Mesothelial cell of epicardium (in vitro differentiated cells): ENCODE data around the gene PTPN20. TPM values are rescaled to one million over a fixed set of nuclear protein-coding genes. Genes with fewer than 3 reads are reported as not detected.
A peak's percentile ranks its signal among the peaks of the same experiment; 100 is the strongest.

Experiments
- DNase-seq, 2 experiments: peaks; one replicate each; pipeline ENCODE4 v3.0.0; 2021; ENCODE audit warnings: low spot score in 2 of 2; ENCODE audit not compliant: unreplicated experiment in 2 of 2
- H3K27ac Mint-ChIP-seq: 2 replicates; pipeline ENCODE4 v1.8.0; 2021; ENCODE audit warnings: mixed read lengths
- H3K27me3 Mint-ChIP-seq: 2 replicates; pipeline ENCODE4 v1.8.0; 2021; ENCODE audit warnings: low read depth, mixed read lengths
- H3K36me3 Mint-ChIP-seq: 2 replicates; pipeline ENCODE4 v1.8.0; 2021; ENCODE audit warnings: mixed read lengths
- H3K4me1 Mint-ChIP-seq: 2 replicates; pipeline ENCODE4 v1.8.0; 2021; ENCODE audit warnings: mixed read lengths
- H3K4me3 Mint-ChIP-seq: 2 replicates; pipeline ENCODE4 v1.8.0; 2021; ENCODE audit warnings: mild to moderate bottlenecking, moderate library complexity, mixed read lengths
- H3K9me3 Mint-ChIP-seq: 2 replicates; pipeline ENCODE4 v1.8.0; 2021; ENCODE audit warnings: mixed read lengths
- CTCF ChIP-seq: fragments of 200-600 bp; sonication (generic); IDR thresholded peaks from one replicate; pipeline ENCODE4 v1.5.0; 2021; ENCODE audit warnings: antibody characterized with exemption; ENCODE audit not compliant: unreplicated experiment
- total RNA-seq: library from RNA; stranded (reverse); gene quantifications from 3 replicates; pipeline ENCODE4 v1.2.1, GENCODE V29; 2021

PTPN20 gene
- total RNA-seq, 1 donor from 2014 or later: not detected

- Mint-ChIP-seq H3K27ac (no peak overlapping the region), H3K4me3 (no peak overlapping the region), H3K4me1 (no peaks in the 10 kb centered on the region), H3K27me3 (peaks cover 38% of the 10 kb centered on the region), H3K36me3 (no peaks in the 10 kb centered on the region), H3K9me3 (no peaks in the 10 kb centered on the region)
- TF ChIP-seq CTCF: no peak
- DNase-seq: no peak
Measured at GRCh38 chr10:47008769-47009168, 97.5 kb downstream of the PTPN20 start.

GRCh38 chr10:47009215-47009838 is 98.1 kb downstream of the PTPN20 start:
- Mint-ChIP-seq H3K36me3 (no peaks in the 10 kb centered on the region), H3K4me3 (no peak overlapping the region), H3K27ac (no peak overlapping the region), H3K4me1 (no peaks in the 10 kb centered on the region), H3K27me3 (peaks cover 38% of the 10 kb centered on the region), H3K9me3 (no peaks in the 10 kb centered on the region)
- no peak for DNase-seq
- TF ChIP-seq CTCF: no peak

GRCh38 chr10:47010036-47010435 is 98.8 kb downstream of the PTPN20 start:
- DNase-seq: no peak
- TF ChIP-seq CTCF: no peak
- Mint-ChIP-seq H3K27me3 (peaks cover 38% of the 10 kb centered on the region), H3K9me3 (no peaks in the 10 kb centered on the region), H3K4me1 (no peaks in the 10 kb centered on the region), H3K27ac (no peak overlapping the region), H3K4me3 (no peak overlapping the region), H3K36me3 (no peaks in the 10 kb centered on the region)

GRCh38 chr10:47012214-47012613 is 101.0 kb downstream of the PTPN20 start:
- Mint-ChIP-seq H3K4me1 (no peaks in the 10 kb centered on the region), H3K27me3 (peaks cover 34% of the 10 kb centered on the region), H3K27ac (no peak overlapping the region), H3K9me3 (no peaks in the 10 kb centered on the region), H3K36me3 (no peaks in the 10 kb centered on the region), H3K4me3 (no peak overlapping the region)
- TF ChIP-seq CTCF: no peak
- no peak for DNase-seq

- Mint-ChIP-seq H3K27me3 (peaks cover 26% of the 10 kb centered on the region), H3K27ac (peak overlapping the region; percentile 22), H3K4me3 (no peak overlapping the region), H3K4me1 (no peaks in the 10 kb centered on the region), H3K36me3 (no peaks in the 10 kb centered on the region), H3K9me3 (no peaks in the 10 kb centered on the region)
- DNase-seq: no peak
- no peak for TF ChIP-seq CTCF
Measured at GRCh38 chr10:47013507-47014154, 102.4 kb downstream of the PTPN20 start.
